ENCODE measurements around the gene FAM228B. TPM values are rescaled to one million over a fixed set of nuclear protein-coding genes. Genes with fewer than 3 reads are reported as not detected.

The FAM228B gene
- total and polyA plus RNA-seq, 9 of the 15 experiments (the other 6 are each of a cell fraction or from before 2014, with no cell fraction given), result 1.1 to 3.7 (median 2.6) TPM

- TF ChIP-seq TEAD4 (IDR thresholded peaks at IDR 0.05; ENCODE audit: low read length) (peak; percentile 46; the same call in 1 of the 2 replicates), TEAD4 (CRISPR knock-in tag; IDR thresholded peaks at IDR 0.05; ENCODE audit: borderline replicate concordance) (no peak), KLF13 (tag; IDR thresholded peaks at IDR 0.05; ENCODE audit: borderline replicate concordance, low read depth) (peak; percentile 60; the same call in 1 of the 2 replicates), ZSCAN29 (IDR thresholded peaks at IDR 0.05) (peak; percentile 74), RBFOX2 (IDR thresholded peaks at IDR 0.05; ENCODE audit: low read depth, low read length) (peak; percentile 93), NR0B1 (IDR thresholded peaks at IDR 0.05; ENCODE audit: partially characterized antibody) (no peak), ETV5 (CRISPR knock-in tag; IDR thresholded peaks at IDR 0.05; ENCODE audit: low read depth) (peak; percentile 95), MYBL2 (IDR thresholded peaks at IDR 0.05; ENCODE audit: low read depth) (no peak), MYBL2 (CRISPR knock-in tag; IDR thresholded peaks at IDR 0.05; ENCODE audit: borderline replicate concordance) (no peak), ETV1 (tag; conservative IDR thresholded peaks at IDR 0.05; ENCODE audit: low read depth) (peak; percentile 98), ARNT (IDR thresholded peaks at IDR 0.05) (peak; percentile 54 to 90; a peak in 2 of 4 replicates), ZNF695 (CRISPR knock-in tag; IDR thresholded peaks at IDR 0.05) (no peak), NFRKB (IDR thresholded peaks at IDR 0.05; ENCODE audit: low read depth) (peak; percentile 92), TGIF2 (CRISPR knock-in tag; IDR thresholded peaks at IDR 0.05) (no peak), C11orf30 (IDR thresholded peaks at IDR 0.05; ENCODE audit: low read depth) (peak; percentile 98), TCF3 (CRISPR knock-in tag; IDR thresholded peaks at IDR 0.05) (no peak; the same call in 1 of the 2 replicates), ELF1 (tag; IDR thresholded peaks at IDR 0.05) (peak; percentile 98), MCM5 (IDR thresholded peaks at IDR 0.05; ENCODE audit: low read depth) (no peak), ZNF324 (CRISPR knock-in tag; IDR thresholded peaks at IDR 0.05) (no peak), ZNF41 (CRISPR knock-in tag; conservative IDR thresholded peaks at IDR 0.05) (no peak), E2F1 (CRISPR knock-in tag; IDR thresholded peaks at IDR 0.05) (0 out of 2 replicates have a peak, but pooled peaks have one; percentile 53), ZNF239 (CRISPR knock-in tag; IDR thresholded peaks at IDR 0.05) (no peak), SUPT5H (IDR thresholded peaks at IDR 0.05) (peak; percentile 93), CXXC5 (CRISPR knock-in tag; IDR thresholded peaks at IDR 0.05) (peak; percentile 96), SREBF2 (CRISPR knock-in tag; IDR thresholded peaks at IDR 0.05) (no peak), PHB (CRISPR knock-in tag; IDR thresholded peaks at IDR 0.05) (no peak)
Measured at GRCh38 chr2:24075915-24076848, 47.1 kb upstream of the FAM228B start, which contains the start of gene SF3B6 (continued).
